Suprapubic skin (tissue), 3 donors: ENCODE results near the gene RILPL1.

Experiments used
- CTCF ChIP-seq, 2 donors: fragments of 200-600 bp in 1 of 2; fragments of 450-650 bp in 1 of 2; sonication (generic) in 1 of 2; IDR thresholded peaks; one replicate each; pipeline ENCODE4 v1.5.1; 2016 to 2019; ENCODE audit warnings: antibody characterized with exemption in 2 of 2, mild to moderate bottlenecking in 1 of 2, moderate library complexity in 1 of 2
- POLR2A ChIP-seq, 2 donors: fragments of 450-650 bp; IDR thresholded peaks; one replicate each; pipeline ENCODE4 v1.6.1; 2017; ENCODE audit warnings: antibody characterized with exemption in 2 of 2, mild to moderate bottlenecking in 2 of 2, moderate library complexity in 2 of 2

GRCh38 chr12:123546281-123546680, 12.8 kb upstream of the RILPL1 start:
- TF ChIP-seq CTCF (IDR thresholded peaks at IDR 0.05) (no peak), POLR2A (IDR thresholded peaks at IDR 0.05) (no peak)
